A549 (cell line): ENCODE measurements around the gene TACR1.

ENCODE experiments used
- CEBPB ChIP-seq, 2 experiments: fragments of >200 bp in 1 of 2; sonication (Bioruptor Twin) in 1 of 2; formaldehyde crosslinking in 1 of 2; IDR thresholded peaks; 2 replicates each; pipeline ENCODE4 v1.6.1; 2012 to 2016
- FOSL2 ChIP-seq, 2 experiments: fragments of 450-650 bp in 1 of 2; fragments of >200 bp in 1 of 2; sonication (Bioruptor Twin) in 1 of 2; formaldehyde crosslinking; IDR thresholded peaks; 2 replicates each; pipeline versions ENCODE4 v1.5.0 to v1.6.1; 2016 to 2020; ENCODE audit warnings: mild to moderate bottlenecking in 1 of 2, moderate library complexity in 1 of 2
- MAFK ChIP-seq: fragments of 450-650 bp; IDR thresholded peaks from 2 replicates; pipeline ENCODE4 v1.6.1; 2014; ENCODE audit not compliant: partially characterized antibody
- MAZ ChIP-seq: fragments of 150-350 bp; IDR thresholded peaks from 2 replicates; pipeline ENCODE4 v1.6.1; 2014; ENCODE audit warnings: antibody characterized with exemption, low read depth, low read length, borderline replicate concordance
- NFE2L2 ChIP-seq: fragments of 150-350 bp; conservative IDR thresholded peaks from 2 replicates; pipeline ENCODE4 v1.6.1; 2014; ENCODE audit warnings: low read length
- NR3C1 ChIP-seq: fragments of >200 bp; sonication (Bioruptor Twin); formaldehyde crosslinking; IDR thresholded peaks from 3 replicates; pipeline ENCODE4 v1.6.1; 2017
- POLR2A ChIP-seq: IDR thresholded peaks from 2 replicates; pipeline ENCODE4 v1.6.1; 2012; ENCODE audit warnings: mild to moderate bottlenecking, low read length
- POLR2AphosphoS2 ChIP-seq: conservative IDR thresholded peaks from 2 replicates; pipeline ENCODE4 v1.6.1; 2012; ENCODE audit warnings: low read length, improper control_type of control experiment, inconsistent platforms
- RCOR1 ChIP-seq: fragments of 150-350 bp; IDR thresholded peaks from 2 replicates; pipeline ENCODE4 v1.6.1; 2014; ENCODE audit warnings: antibody characterized with exemption, low read length, low read depth
- SMC3 ChIP-seq: fragments of >200 bp; sonication (Bioruptor Twin); formaldehyde crosslinking; IDR thresholded peaks from 3 replicates; pipeline ENCODE4 v1.6.1; 2018; ENCODE audit warnings: inconsistent platforms
- TF ChIP-seq, protein P1 (sequence below): fragments of >200 bp; sonication (Bioruptor Twin); formaldehyde crosslinking; IDR thresholded peaks from 3 replicates; pipeline ENCODE4 v1.5.1; 2016

DNA sequence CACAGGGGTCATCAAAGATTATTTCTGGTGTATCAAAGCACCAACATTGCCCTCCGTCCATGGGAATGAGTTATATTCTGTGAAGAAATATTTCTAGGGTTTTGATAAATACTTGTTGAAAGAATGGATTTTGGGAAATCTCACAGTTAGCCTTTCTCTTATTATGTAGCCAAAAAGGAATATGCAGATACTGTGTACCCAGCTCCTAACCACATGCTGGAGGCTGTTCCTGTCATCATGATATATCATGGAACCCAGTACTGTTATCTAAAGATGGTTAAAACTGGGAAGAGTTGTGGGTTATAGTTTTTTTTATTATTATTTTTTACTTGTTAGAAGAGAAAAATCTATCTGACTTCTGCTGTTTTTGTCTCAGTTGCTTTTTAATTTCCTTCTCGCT, 158.1 kb downstream of the TACR1 start:
- TF ChIP-seq SMC3 (no peak), NR3C1 (no peak), MAFK (no peak), POLR2AphosphoS2 (no peak), POLR2A (no peak), RCOR1 (no peak), MAZ (no peak), NFE2L2 (no peak), CEBPB (IDR thresholded peaks at IDR 0.05) (no peak), FOSL2 (IDR thresholded peaks at IDR 0.05) (no peak), FOSL2 (CRISPR knock-in tag; IDR thresholded peaks at IDR 0.05) (no peak)
- TF ChIP-seq, protein P1, sequence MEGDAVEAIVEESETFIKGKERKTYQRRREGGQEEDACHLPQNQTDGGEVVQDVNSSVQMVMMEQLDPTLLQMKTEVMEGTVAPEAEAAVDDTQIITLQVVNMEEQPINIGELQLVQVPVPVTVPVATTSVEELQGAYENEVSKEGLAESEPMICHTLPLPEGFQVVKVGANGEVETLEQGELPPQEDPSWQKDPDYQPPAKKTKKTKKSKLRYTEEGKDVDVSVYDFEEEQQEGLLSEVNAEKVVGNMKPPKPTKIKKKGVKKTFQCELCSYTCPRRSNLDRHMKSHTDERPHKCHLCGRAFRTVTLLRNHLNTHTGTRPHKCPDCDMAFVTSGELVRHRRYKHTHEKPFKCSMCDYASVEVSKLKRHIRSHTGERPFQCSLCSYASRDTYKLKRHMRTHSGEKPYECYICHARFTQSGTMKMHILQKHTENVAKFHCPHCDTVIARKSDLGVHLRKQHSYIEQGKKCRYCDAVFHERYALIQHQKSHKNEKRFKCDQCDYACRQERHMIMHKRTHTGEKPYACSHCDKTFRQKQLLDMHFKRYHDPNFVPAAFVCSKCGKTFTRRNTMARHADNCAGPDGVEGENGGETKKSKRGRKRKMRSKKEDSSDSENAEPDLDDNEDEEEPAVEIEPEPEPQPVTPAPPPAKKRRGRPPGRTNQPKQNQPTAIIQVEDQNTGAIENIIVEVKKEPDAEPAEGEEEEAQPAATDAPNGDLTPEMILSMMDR, result no peak
